ENCODE data around the gene BTG2.
A peak's percentile ranks its signal among the peaks of the same experiment; 100 is the strongest.
"Not testable (repeated sequence)": the region's sequence is repeated elsewhere in the genome, so short reads cannot be mapped to it uniquely, and the experiment has no call there.

Gene BTG2

GRCh38 chr1:203304919-203305808 lies at the start of gene BTG2:
Gene BTG2 (plus strand): TSS chr1:203305519. CDS start chr1:203305607, 88 bp downstream.
- peaks cover 65% of the 10 kb centered on the region for H3K4me1 Mint-ChIP-seq
- ATAC-seq (replicated peaks; ENCODE audit: extremely low read depth, poor library complexity, severe bottlenecking): peak; percentile 84
- peak within 1 kb of the TSS; percentile 99 for H3K4me3 Mint-ChIP-seq
- H3K9me3 Mint-ChIP-seq: no peaks in the 10 kb centered on the region
- peak within 1 kb of the TSS; percentile 98 for H3K27ac Mint-ChIP-seq (ENCODE audit: low read depth)
- H3K27me3 Mint-ChIP-seq: no peaks in the 10 kb centered on the region
- peaks cover 56% of the 10 kb centered on the region for H3K36me3 Mint-ChIP-seq (ENCODE audit: insufficient read depth)
- DNase-seq (ENCODE audit: low spot score in 2 of 2): peak; percentile 84 to 86

DNA sequence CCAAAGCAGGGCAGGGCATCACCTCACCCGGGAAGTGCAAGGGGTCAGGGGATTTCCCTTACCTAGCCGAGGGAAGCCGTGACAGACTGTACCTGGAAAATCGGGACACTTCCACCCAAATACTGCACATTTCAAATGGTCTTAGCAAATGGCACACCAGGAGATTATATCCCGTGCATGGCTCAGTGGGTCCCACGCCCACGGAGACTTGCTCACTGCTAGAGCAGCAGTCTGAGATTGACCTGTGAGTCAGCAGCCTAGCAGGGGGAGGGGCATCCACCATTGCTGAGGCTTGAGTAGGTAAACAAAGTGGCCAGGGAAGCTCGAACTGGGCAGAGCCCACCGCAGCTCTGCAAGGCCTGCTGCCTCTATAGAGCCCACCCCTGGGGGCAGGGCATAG lies 48.7 kb upstream of the BTG2 start:
- not testable (repeated sequence) for H3K9me3 Mint-ChIP-seq; ATAC-seq (replicated peaks; ENCODE audit: extremely low read depth, poor library complexity, severe bottlenecking); H3K36me3 Mint-ChIP-seq (ENCODE audit: insufficient read depth); DNase-seq (ENCODE audit: low spot score in 2 of 2); H3K4me3 Mint-ChIP-seq; H3K27ac Mint-ChIP-seq (ENCODE audit: low read depth); H3K4me1 Mint-ChIP-seq
- H3K27me3 Mint-ChIP-seq: peaks cover 83% of the 10 kb centered on the region

DNA sequence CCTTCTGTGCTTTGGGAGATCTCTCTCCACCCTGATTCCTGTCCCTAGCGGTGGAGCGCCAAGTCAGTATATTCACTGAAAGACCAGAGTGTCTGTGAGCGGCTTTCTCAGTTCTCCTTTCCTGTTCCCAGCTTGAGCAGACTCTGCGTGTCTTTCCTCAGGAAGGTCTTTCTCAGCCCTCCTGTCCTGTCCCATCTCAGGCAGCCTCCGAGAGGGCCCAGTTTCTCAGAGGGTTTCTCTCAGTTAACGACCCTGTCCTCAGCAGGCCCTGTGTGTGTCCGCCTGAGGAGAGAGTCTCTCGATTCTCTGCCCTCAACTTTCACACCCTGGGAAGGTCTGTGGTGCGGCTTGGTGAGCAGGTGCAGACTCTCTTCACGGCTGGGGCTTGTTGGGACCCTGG lies 41.8 kb upstream of the BTG2 start:
- ATAC-seq (replicated peaks; ENCODE audit: extremely low read depth, poor library complexity, severe bottlenecking): no peak
- peaks cover 23% of the 10 kb centered on the region for H3K27me3 Mint-ChIP-seq
- no peak for DNase-seq (ENCODE audit: low spot score in 2 of 2)
- peaks cover 3% of the 10 kb centered on the region for H3K36me3 Mint-ChIP-seq (ENCODE audit: insufficient read depth)
- no peaks in the 10 kb centered on the region for H3K9me3 Mint-ChIP-seq
- H3K27ac Mint-ChIP-seq (ENCODE audit: low read depth): no peak overlapping the region
- peaks cover 12% of the 10 kb centered on the region for H3K4me1 Mint-ChIP-seq
- H3K4me3 Mint-ChIP-seq: no peak overlapping the region

DNA sequence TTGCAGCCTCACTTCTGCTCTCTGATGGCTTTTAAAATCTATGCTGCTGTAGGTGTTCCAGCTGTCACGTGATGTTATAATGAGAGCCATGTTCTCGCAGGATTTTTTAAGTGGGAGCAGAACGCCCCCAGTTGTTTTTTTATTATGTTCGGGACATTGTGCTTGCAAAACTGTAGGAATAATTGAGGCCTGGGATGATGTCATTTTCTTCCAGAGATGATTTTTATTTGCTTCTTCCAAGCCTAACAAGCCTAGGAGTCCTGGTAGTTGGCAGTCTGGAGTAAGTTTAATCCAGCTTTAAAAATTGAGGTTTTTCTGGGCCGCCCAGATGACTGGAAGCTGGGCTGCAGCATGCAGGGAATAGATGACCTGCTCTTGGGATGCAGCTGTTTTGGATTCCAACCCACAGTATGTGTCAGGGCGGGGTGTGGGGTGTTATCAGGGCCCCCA lies 41.2 kb upstream of the BTG2 start:
- H3K9me3 Mint-ChIP-seq: no peaks in the 10 kb centered on the region
- no peak overlapping the region for H3K4me3 Mint-ChIP-seq
- peaks cover 12% of the 10 kb centered on the region for H3K4me1 Mint-ChIP-seq
- no peak for ATAC-seq (replicated peaks; ENCODE audit: extremely low read depth, poor library complexity, severe bottlenecking)
- peaks cover 23% of the 10 kb centered on the region for H3K27me3 Mint-ChIP-seq
- peaks cover 3% of the 10 kb centered on the region for H3K36me3 Mint-ChIP-seq (ENCODE audit: insufficient read depth)
- no peak overlapping the region for H3K27ac Mint-ChIP-seq (ENCODE audit: low read depth)
- no peak for DNase-seq (ENCODE audit: low spot score in 2 of 2)

GRCh38 chr1:203265541-203265940 lies 39.8 kb upstream of the BTG2 start:
- H3K4me3 Mint-ChIP-seq: no peak overlapping the region
- no peaks in the 10 kb centered on the region for H3K9me3 Mint-ChIP-seq
- no peak for ATAC-seq (replicated peaks; ENCODE audit: extremely low read depth, poor library complexity, severe bottlenecking)
- peaks cover 3% of the 10 kb centered on the region for H3K36me3 Mint-ChIP-seq (ENCODE audit: insufficient read depth)
- peaks cover 11% of the 10 kb centered on the region for H3K27me3 Mint-ChIP-seq
- no peak overlapping the region for H3K27ac Mint-ChIP-seq (ENCODE audit: low read depth)
- no peak for DNase-seq (ENCODE audit: low spot score in 2 of 2)
- peaks cover 12% of the 10 kb centered on the region for H3K4me1 Mint-ChIP-seq

- H3K4me3 Mint-ChIP-seq; H3K27me3 Mint-ChIP-seq; H3K9me3 Mint-ChIP-seq; ATAC-seq (replicated peaks; ENCODE audit: extremely low read depth, poor library complexity, severe bottlenecking); DNase-seq (ENCODE audit: low spot score in 2 of 2); H3K36me3 Mint-ChIP-seq (ENCODE audit: insufficient read depth); H3K27ac Mint-ChIP-seq (ENCODE audit: low read depth): not testable (repeated sequence)
- H3K4me1 Mint-ChIP-seq: peaks cover 18% of the 10 kb centered on the region
Observed at GRCh38 chr1:203266140-203266539, 39.2 kb upstream of the BTG2 start.

GRCh38 chr1:203267347-203267846 lies 37.9 kb upstream of the BTG2 start:
- Mint-ChIP-seq H3K9me3 (no peaks in the 10 kb centered on the region), H3K27ac (ENCODE audit: low read depth) (peak overlapping the region; percentile 78), H3K27me3 (no peaks in the 10 kb centered on the region), H3K4me1 (peaks cover 18% of the 10 kb centered on the region), H3K36me3 (ENCODE audit: insufficient read depth) (peaks cover 3% of the 10 kb centered on the region), H3K4me3 (peak overlapping the region; percentile 77)
- ATAC-seq (replicated peaks; ENCODE audit: extremely low read depth, poor library complexity, severe bottlenecking): peak; percentile 55
- DNase-seq (ENCODE audit: low spot score in 2 of 2): peak; percentile 69 to 80

DNA sequence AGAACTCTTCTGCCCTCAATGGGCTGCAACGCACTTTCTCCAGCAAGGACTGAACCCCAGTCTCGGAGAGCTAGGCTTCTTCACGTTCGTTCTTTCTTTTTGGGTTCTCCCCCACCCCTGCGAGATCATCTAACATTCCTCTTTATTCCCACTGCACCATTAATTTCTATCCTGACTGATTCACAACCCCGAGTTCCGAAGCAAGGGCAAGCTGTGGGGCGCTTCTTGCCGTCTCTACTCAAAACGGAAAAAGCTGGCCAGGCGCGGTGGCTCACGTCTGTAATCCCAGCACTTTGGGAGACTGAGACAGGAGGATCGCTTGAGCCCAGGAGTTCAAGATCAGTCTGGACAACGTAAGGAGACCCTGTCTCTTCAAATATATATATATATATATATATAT lies 37.4 kb upstream of the BTG2 start:
- H3K4me1 Mint-ChIP-seq: peaks cover 18% of the 10 kb centered on the region
- peaks cover 3% of the 10 kb centered on the region for H3K36me3 Mint-ChIP-seq (ENCODE audit: insufficient read depth)
- no peaks in the 10 kb centered on the region for H3K9me3 Mint-ChIP-seq
- no peak for DNase-seq (ENCODE audit: low spot score in 2 of 2)
- H3K27ac Mint-ChIP-seq (ENCODE audit: low read depth): peak overlapping the region; percentile 78
- ATAC-seq (replicated peaks; ENCODE audit: extremely low read depth, poor library complexity, severe bottlenecking): no peak
- no peaks in the 10 kb centered on the region for H3K27me3 Mint-ChIP-seq
- H3K4me3 Mint-ChIP-seq: peak overlapping the region; percentile 77

- peak; percentile 33 for ATAC-seq (replicated peaks; ENCODE audit: extremely low read depth, poor library complexity, severe bottlenecking)
Observed at GRCh38 chr1:203268901-203269653, 36.2 kb upstream of the BTG2 start.

GRCh38 chr1:203269654-203270020 lies 35.7 kb upstream of the BTG2 start:
- Mint-ChIP-seq H3K4me3 (no peak overlapping the region), H3K4me1 (peaks cover 18% of the 10 kb centered on the region), H3K36me3 (ENCODE audit: insufficient read depth) (peaks cover 3% of the 10 kb centered on the region), H3K27ac (ENCODE audit: low read depth) (no peak overlapping the region), H3K27me3 (no peaks in the 10 kb centered on the region), H3K9me3 (no peaks in the 10 kb centered on the region)
- ATAC-seq (replicated peaks; ENCODE audit: extremely low read depth, poor library complexity, severe bottlenecking): no peak
- no peak for DNase-seq (ENCODE audit: low spot score in 2 of 2)

More at GRCh38 chr1:203268901-203269653, 36.2 kb upstream of the BTG2 start:
- H3K4me3 Mint-ChIP-seq: no peak overlapping the region
- H3K9me3 Mint-ChIP-seq: no peaks in the 10 kb centered on the region
- peak in 1 of 2 donors; percentile 39 for DNase-seq (ENCODE audit: low spot score in 2 of 2)
- H3K36me3 Mint-ChIP-seq (ENCODE audit: insufficient read depth): peaks cover 3% of the 10 kb centered on the region
- H3K27me3 Mint-ChIP-seq: no peaks in the 10 kb centered on the region
- H3K4me1 Mint-ChIP-seq: peaks cover 18% of the 10 kb centered on the region
- H3K27ac Mint-ChIP-seq (ENCODE audit: low read depth): no peak overlapping the region

DNA sequence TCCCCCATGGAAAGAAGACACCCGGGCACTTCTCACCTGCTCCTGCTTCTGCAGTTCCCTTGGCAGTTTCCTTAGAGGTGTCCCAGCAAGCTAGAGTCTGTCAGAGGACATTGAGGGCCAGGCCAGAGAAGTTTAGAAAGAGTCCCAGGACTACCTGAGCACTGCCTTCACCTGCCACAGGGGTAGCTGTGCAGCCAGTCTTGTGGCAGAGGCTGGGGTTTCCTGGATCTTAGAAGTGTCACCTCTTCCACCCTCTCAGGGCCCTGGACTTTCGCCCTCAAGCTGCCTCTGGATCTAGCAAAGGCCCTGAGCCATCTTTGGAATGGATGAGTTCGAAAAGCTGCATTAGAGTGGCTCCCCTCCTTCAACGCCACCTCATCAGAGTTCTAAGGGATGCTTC lies 34.9 kb upstream of the BTG2 start:
- ATAC-seq (replicated peaks; ENCODE audit: extremely low read depth, poor library complexity, severe bottlenecking) (no peak), DNase-seq (ENCODE audit: low spot score in 2 of 2) (no peak)
- Mint-ChIP-seq H3K36me3 (ENCODE audit: insufficient read depth) (peaks cover 3% of the 10 kb centered on the region), H3K9me3 (no peaks in the 10 kb centered on the region), H3K4me1 (peaks cover 18% of the 10 kb centered on the region), H3K27ac (ENCODE audit: low read depth) (no peak overlapping the region), H3K4me3 (no peak overlapping the region), H3K27me3 (no peaks in the 10 kb centered on the region)

DNA sequence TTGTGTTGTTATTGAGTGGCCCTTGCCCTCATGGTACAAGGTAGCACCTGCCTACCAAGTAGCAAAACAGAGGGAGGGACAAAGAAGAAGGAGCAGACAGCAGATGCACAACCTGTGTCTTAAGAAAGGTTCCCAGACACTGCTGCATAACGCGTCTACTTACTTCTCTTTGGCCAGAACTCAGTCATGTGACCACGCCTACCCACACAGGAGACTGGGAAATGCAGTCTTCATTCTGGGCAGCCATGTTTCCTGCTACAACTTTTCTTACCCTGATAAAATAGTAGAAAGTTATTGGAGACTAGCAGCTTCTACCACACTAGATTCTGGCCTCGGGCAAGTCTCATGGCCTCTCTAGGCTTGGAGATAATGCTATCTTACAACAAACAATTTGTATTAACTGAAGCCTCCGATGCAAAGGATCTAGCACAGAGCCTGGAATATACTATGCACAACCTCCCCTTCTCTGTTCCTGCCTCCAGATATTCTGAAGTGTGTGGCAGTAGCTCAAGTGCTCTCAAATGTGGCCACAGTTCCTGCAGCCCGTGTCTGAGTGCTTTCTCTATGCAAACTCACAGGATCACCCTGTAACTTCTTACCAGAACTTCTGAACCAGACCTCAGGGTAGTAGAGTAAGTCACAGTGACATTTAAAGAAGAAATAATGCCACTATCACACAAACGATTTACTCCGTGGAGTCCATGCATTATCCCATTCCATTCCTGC lies 34.1 kb upstream of the BTG2 start:
- peak in 1 of 2 donors; percentile 62 for DNase-seq (ENCODE audit: low spot score in 2 of 2)
- peaks cover 3% of the 10 kb centered on the region for H3K36me3 Mint-ChIP-seq (ENCODE audit: insufficient read depth)
- peaks cover 18% of the 10 kb centered on the region for H3K4me1 Mint-ChIP-seq
- no peak overlapping the region for H3K27ac Mint-ChIP-seq (ENCODE audit: low read depth)
- H3K4me3 Mint-ChIP-seq: no peak overlapping the region
- H3K9me3 Mint-ChIP-seq: no peaks in the 10 kb centered on the region
- H3K27me3 Mint-ChIP-seq: no peaks in the 10 kb centered on the region
- peak; percentile 75 for ATAC-seq (replicated peaks; ENCODE audit: extremely low read depth, poor library complexity, severe bottlenecking)

Data from central memory CD8-positive, alpha-beta T cell (primary cell).